ENCODE results near the gene KLHL2. TPM values are rescaled to one million over a fixed set of nuclear protein-coding genes. Genes with fewer than 3 reads are reported as not detected.

KLHL2 gene
- total RNA-seq, 1 experiment from 2014 or later: 37.1 TPM

GRCh38 chr4:165370530-165370929 lies 163.2 kb downstream of the KLHL2 start:
- H3K27me3 Mint-ChIP-seq (ENCODE audit: insufficient read depth, unreplicated experiment): no peaks in the 10 kb centered on the region
- H3K4me3 Mint-ChIP-seq (ENCODE audit: unreplicated experiment): no peak overlapping the region
- intact Hi-C loops (cut with micrococcal nuclease): no loop called here
- CTCF ChIA-PET: no interaction called here
- H3K27ac Mint-ChIP-seq (ENCODE audit: low read depth, unreplicated experiment): no peak overlapping the region
- no peak for TF ChIP-seq CTCF (IDR thresholded peaks at IDR 0.05; ENCODE audit: unreplicated experiment)
- peaks cover 6% of the 10 kb centered on the region for H3K36me3 Mint-ChIP-seq (ENCODE audit: insufficient read depth, unreplicated experiment)
- POLR2A ChIA-PET: interaction anchor here (0.6 to 1.5 kb wide), 3 partner anchors 8 to 81 kb away, joined by 3 to 6 read pairs (median 3); partner anchors contain the start of gene CPE
- H3K4me1 Mint-ChIP-seq (ENCODE audit: insufficient read depth, unreplicated experiment): peaks cover 21% of the 10 kb centered on the region
- BruUV-seq (replicated peaks): no TSS peak
- DNase-seq (ENCODE audit: unreplicated experiment): no peak
- H3K9me3 Mint-ChIP-seq (ENCODE audit: unreplicated experiment): no peaks in the 10 kb centered on the region

Other genes starting within 250 kb of the KLHL2 start
- 0.26 TPM in 1 of 2 replicates, not detected in the other for gene TRIM61, start 229.9 kb upstream of the KLHL2 start, total RNA-seq (2022)
- gene TRIM60, start 175.6 kb upstream of the KLHL2 start, total RNA-seq (2022): not detected in 2 replicates
- gene TRIM75, start 153.7 kb upstream of the KLHL2 start, total RNA-seq (2022): not detected in 2 replicates
- gene TMEM192, start 94.7 kb upstream of the KLHL2 start, total RNA-seq (2022): 26.6 and 31.6 TPM in 2 replicates
- 80.4 and 94.9 TPM in 2 replicates for gene MSMO1, start 120.1 kb downstream of the KLHL2 start, total RNA-seq (2022)
- 8.3 and 9.1 TPM in 2 replicates for gene CPE, start 171.4 kb downstream of the KLHL2 start, total RNA-seq (2022)

Data from MCF 10A (cell line).